B cell (primary cell): ENCODE results near the gene TPBGL. TPM values are rescaled to one million over a fixed set of nuclear protein-coding genes. Genes with fewer than 3 reads are reported as not detected.
A peak's percentile ranks its signal among the peaks of the same experiment; 100 is the strongest.

ENCODE experiments used
- ATAC-seq: fragments of 200-7000 bp; cut with Tn5 transposase; one replicate; pipeline ENCODE4 v1.10.0; 2021; ENCODE audit warnings: low read depth, mild to moderate bottlenecking, moderate number of reproducible peaks, moderate library complexity
- CTCF ChIA-PET: fragments of 350-600 bp; sonication (Branson Sonifier 250); formaldehyde crosslinking; loops from one replicate; lab custom pipeline; 2021; ENCODE audit warnings: antibody characterized with exemption, inconsistent platforms; lab: Charles Lee
- POLR2A ChIA-PET: fragments of 350-600 bp; sonication (Branson Sonifier 250); formaldehyde crosslinking; loops from one replicate; lab custom pipeline; 2021; ENCODE audit warnings: antibody characterized with exemption; lab: Charles Lee
- DNase-seq: peaks from one replicate; pipeline ENCODE4 v3.0.0; 2013
- H2AFZ ChIP-seq: 2 replicates; pipeline ENCODE4 v1.6.1; 2012; ENCODE audit warnings: mild to moderate bottlenecking, low read depth, low read length; ENCODE audit not compliant: insufficient read depth, poor library complexity, severe bottlenecking
- H3K27ac ChIP-seq, 2 donors: 1 replicate in 1 of 2; 2 replicates in 1 of 2; pipeline ENCODE4 v1.5.1; 2012 to 2013; ENCODE audit warnings: low read length in 2 of 2, mild to moderate bottlenecking in 2 of 2, moderate library complexity in 1 of 2
- H3K27me3 ChIP-seq, 4 experiments: fragments of 200-600 bp in 1 of 4; sonication (generic) in 1 of 4; replicated peaks in 1 of 4; 1 replicate in 2 of 4; 2 replicates in 2 of 4; pipeline versions ENCODE4 v1.6.1 to v1.7.0; 2013 to 2016; ENCODE audit warnings: low read length in 3 of 4, mild to moderate bottlenecking in 2 of 4, mixed read lengths in 1 of 4, moderate library complexity in 1 of 4; ENCODE audit not compliant: insufficient read depth in 4 of 4, control insufficient read depth in 3 of 4; ENCODE audit errors: control extremely low read depth in 1 of 4
- H3K36me3 ChIP-seq, 2 experiments: replicated peaks in 1 of 2; 1 replicate in 1 of 2; 2 replicates in 1 of 2; pipeline versions ENCODE4 v1.6.1 to v1.7.1; 2013; ENCODE audit warnings: low read length in 1 of 2; ENCODE audit not compliant: insufficient read depth in 2 of 2, control insufficient read depth in 1 of 2; ENCODE audit errors: control extremely low read depth in 1 of 2, extremely low read depth in 1 of 2
- H3K4me1 ChIP-seq, 2 donors: fragments of 200-600 bp in 1 of 2; sonication (generic) in 1 of 2; 1 replicate in 1 of 2; 2 replicates in 1 of 2; pipeline versions ENCODE4 v1.5.1 to v1.6.1; 2013 to 2017; ENCODE audit warnings: low read length in 2 of 2; ENCODE audit not compliant: control insufficient read depth in 2 of 2, insufficient read depth in 2 of 2
- H3K4me2 ChIP-seq: replicated peaks from 2 replicates; pipeline ENCODE3; 2012; ENCODE audit warnings: mild to moderate bottlenecking, low read depth, low read length; ENCODE audit not compliant: poor library complexity, severe bottlenecking
- H3K4me3 ChIP-seq, 5 experiments: fragments of 200-600 bp in 1 of 5; sonication (generic) in 1 of 5; 1 replicate in 3 of 5; 2 replicates in 2 of 5; pipeline versions ENCODE4 v1.5.1 to v1.7.0; 2011 to 2016; ENCODE audit warnings: low read length in 4 of 5, mild to moderate bottlenecking in 4 of 5, low read depth in 2 of 5, control low read depth in 1 of 5, moderate library complexity in 1 of 5; ENCODE audit not compliant: insufficient read depth in 1 of 5; ENCODE audit errors: control extremely low read depth in 1 of 5, extremely low read depth in 1 of 5
- H3K79me2 ChIP-seq: fragments of 200-600 bp; sonication (generic); one replicate; pipeline ENCODE4 v1.6.0; 2016; ENCODE audit warnings: low read length; ENCODE audit not compliant: control insufficient read depth, insufficient read depth
- H3K9ac ChIP-seq: fragments of 200-600 bp; sonication (generic); 2 replicates; pipeline ENCODE4 v1.6.1; 2017; ENCODE audit warnings: mild to moderate bottlenecking, low read length, moderate library complexity
- H3K9me3 ChIP-seq, 3 donors: one replicate each; pipeline versions ENCODE4 v1.6.1 to v1.7.1; 2013; ENCODE audit warnings: low read length in 2 of 3; ENCODE audit not compliant: control insufficient read depth in 2 of 3, insufficient read depth in 1 of 3; ENCODE audit errors: control extremely low read depth in 1 of 3
- H4K20me1 ChIP-seq: 2 replicates; pipeline ENCODE4 v1.6.0; 2012; ENCODE audit warnings: mild to moderate bottlenecking, low read length; ENCODE audit not compliant: insufficient read depth, control insufficient read depth, poor library complexity, severe bottlenecking
- H3K27ac Mint-ChIP-seq: one replicate; pipeline ENCODE4 v1.8.0; 2021; ENCODE audit warnings: mixed read lengths
- H3K27me3 Mint-ChIP-seq: one replicate; pipeline ENCODE4 v1.8.0; 2021; ENCODE audit warnings: mixed read lengths
- H3K4me1 Mint-ChIP-seq: one replicate; pipeline ENCODE4 v1.8.0; 2021; ENCODE audit warnings: mixed read lengths
- H3K4me3 Mint-ChIP-seq: one replicate; pipeline ENCODE4 v1.8.0; 2021; ENCODE audit warnings: mixed read lengths
- H3K9me3 Mint-ChIP-seq: one replicate; pipeline ENCODE4 v1.8.0; 2022; ENCODE audit warnings: mixed read lengths; ENCODE audit not compliant: insufficient read depth
- CTCF ChIP-seq: fragments of 200-600 bp; IDR thresholded peaks from one replicate; pipeline ENCODE4 v1.8.0; 2022; ENCODE audit warnings: antibody characterized with exemption, mild to moderate bottlenecking
- EZH2 ChIP-seq: IDR thresholded peaks from 2 replicates; pipeline ENCODE4 v1.6.1; 2012; ENCODE audit warnings: borderline replicate concordance, low read depth, mild to moderate bottlenecking, moderate library complexity, low read length; ENCODE audit not compliant: insufficient read depth, poor library complexity, severe bottlenecking
- WGBS: methylation state at CpG from one replicate; pipeline ENCODE4 v1.1.5; 2013; ENCODE audit warnings: missing lambda C conversion rate; ENCODE audit not compliant: insufficient coverage; 5-methylcytosine and 5-hydroxymethylcytosine counted together
- intact Hi-C: fragments of 100-400 bp; cut with micrococcal nuclease; formaldehyde crosslinking; loops from one replicate; pipeline ENCODE4 v1.10.0; 2022
- polyA plus RNA-seq: library from polyadenylated mRNA; depleted of rRNA; stranded (reverse); fragments of >200 nt; gene quantifications from 2 replicates; pipeline ENCODE4 v1.2.3, GENCODE V29; 2012
- total RNA-seq, 2 donors: library from RNA; stranded (reverse); fragments of 120-200 nt in 1 of 2; gene quantifications; 1 replicate in 1 of 2; 2 replicates in 1 of 2; pipeline versions ENCODE4 v1.2.3 to v1.2.4, GENCODE V29; 2013 to 2022

Gene TPBGL
- total and polyA plus RNA-seq, 2 donors (not counting 1 experiment from before 2014, with no cell fraction given): not detected

GRCh38 chr11:75269896-75270295 lies 29.3 kb downstream of the TPBGL start:
- ChIA-PET CTCF (interaction anchor here (0.7 to 13.0 kb wide), 10 partner anchors 11 to 340 kb away, joined by 3 to 199 read pairs (median 8); no protein-coding TSS in a partner anchor), POLR2A (interaction anchor here (0.6 kb wide), 1 partner anchor 125 kb away, joined by 4 read pairs; no protein-coding TSS in a partner anchor)
- intact Hi-C loops: no loop called here
- Mint-ChIP-seq H3K27me3 (no peaks in the 10 kb centered on the region), H3K27ac (no peak overlapping the region), H3K4me1 (peaks cover 15% of the 10 kb centered on the region), H3K9me3 (no peaks in the 10 kb centered on the region), H3K4me3 (no peak overlapping the region)
- peaks cover 0 to 2% (median 0%) of the 10 kb centered on the region in 3 donors for H3K9me3 ChIP-seq
- H3K4me1 ChIP-seq: peaks cover 0 to 13% of the 10 kb centered on the region in 2 donors
- no peak for ATAC-seq
- no peak overlapping the region for H3K4me2 ChIP-seq
- no peaks in the 10 kb centered on the region for H3K27me3 ChIP-seq
- DNase-seq: no peak
- H2AFZ ChIP-seq: no peak overlapping the region
- H3K4me3 ChIP-seq: no peak overlapping the region
- 93% methylated on average over 8 of the region's 9 CpGs for WGBS
- no peak overlapping the region for H3K9ac ChIP-seq
- no peaks in the 10 kb centered on the region for H3K36me3 ChIP-seq
- TF ChIP-seq EZH2 (no peak), CTCF (no peak)
- no peaks in the 10 kb centered on the region for H4K20me1 ChIP-seq
- H3K79me2 ChIP-seq: no peaks in the 10 kb centered on the region
- no peak overlapping the region for H3K27ac ChIP-seq

- CTCF ChIA-PET: interaction anchor here (0.7 to 13.0 kb wide), 19 partner anchors 9 to 1405 kb away, joined by 3 to 199 read pairs (median 6); no protein-coding TSS in a partner anchor
- DNase-seq: peak; percentile 54
- Mint-ChIP-seq H3K27me3 (no peaks in the 10 kb centered on the region), H3K4me1 (peaks cover 14% of the 10 kb centered on the region), H3K27ac (no peak overlapping the region), H3K4me3 (no peak overlapping the region), H3K9me3 (no peaks in the 10 kb centered on the region)
- intact Hi-C loops: no loop called here
- Histone ChIP-seq H3K9ac (no peak overlapping the region), H3K27ac (no peak overlapping the region), H3K27me3 (no peaks in the 10 kb centered on the region), H3K36me3 (no peaks in the 10 kb centered on the region), H3K9me3 (no peaks in the 10 kb centered on the region), H3K79me2 (no peaks in the 10 kb centered on the region), H4K20me1 (no peaks in the 10 kb centered on the region), H3K4me1 (peaks cover 9 to 14% of the 10 kb centered on the region in 2 donors), H3K4me3 (no peak overlapping the region), H2AFZ (no peak overlapping the region), H3K4me2 (no peak overlapping the region)
- 100% methylated on average over 2 of the region's 3 CpGs for WGBS
- TF ChIP-seq CTCF (peak; percentile 64), EZH2 (no peak)
- no peak for ATAC-seq
- POLR2A ChIA-PET: no interaction called here
These were observed 30.4 kb downstream of the TPBGL start for GRCh38 chr11:75270896-75271418.
